HAP-1 (cell line): Measurements from ENCODE around the gene LAMB4.
A peak's percentile ranks its signal among the peaks of the same experiment; 100 is the strongest.

ENCODE experiments used
- DNase-seq, 2 experiments: peaks; one replicate each; pipeline ENCODE4 v3.0.0-alpha.2; 2016 to 2020; ENCODE audit warnings: low spot score in 2 of 2
- H3K27me3 ChIP-seq: fragments of 250-450 bp; sonication (Bioruptor Pico); 2 replicates; pipeline ENCODE4 v1.5.1; 2020; ENCODE audit warnings: low read depth, mild to moderate bottlenecking, moderate library complexity
- H3K36me3 ChIP-seq: fragments of 250-450 bp; sonication (Bioruptor Pico); replicated peaks from 2 replicates; pipeline ENCODE4 v1.5.1; 2020; ENCODE audit warnings: mild to moderate bottlenecking
- H3K4me1 ChIP-seq: fragments of 250-450 bp; sonication (Bioruptor Pico); 2 replicates; pipeline ENCODE4 v1.5.1; 2020; ENCODE audit warnings: mild to moderate bottlenecking
- H3K4me3 ChIP-seq: fragments of 250-450 bp; sonication (Bioruptor Pico); 2 replicates; pipeline ENCODE4 v1.5.1; 2020; ENCODE audit warnings: mild to moderate bottlenecking, moderate library complexity
- H3K9me3 ChIP-seq: fragments of 250-450 bp; sonication (Bioruptor Pico); 2 replicates; pipeline ENCODE4 v1.5.1; 2020; ENCODE audit warnings: mild to moderate bottlenecking, moderate library complexity
- in situ Hi-C: fragments of 300-500 bp; cut with MboI; formaldehyde crosslinking; loops from 3 replicates; pipeline ENCODE4 v1.14.3; 2020; ENCODE audit warnings: low sequenced_read_pairs, inconsistent platforms, mixed read lengths

LAMB4 gene

DNA sequence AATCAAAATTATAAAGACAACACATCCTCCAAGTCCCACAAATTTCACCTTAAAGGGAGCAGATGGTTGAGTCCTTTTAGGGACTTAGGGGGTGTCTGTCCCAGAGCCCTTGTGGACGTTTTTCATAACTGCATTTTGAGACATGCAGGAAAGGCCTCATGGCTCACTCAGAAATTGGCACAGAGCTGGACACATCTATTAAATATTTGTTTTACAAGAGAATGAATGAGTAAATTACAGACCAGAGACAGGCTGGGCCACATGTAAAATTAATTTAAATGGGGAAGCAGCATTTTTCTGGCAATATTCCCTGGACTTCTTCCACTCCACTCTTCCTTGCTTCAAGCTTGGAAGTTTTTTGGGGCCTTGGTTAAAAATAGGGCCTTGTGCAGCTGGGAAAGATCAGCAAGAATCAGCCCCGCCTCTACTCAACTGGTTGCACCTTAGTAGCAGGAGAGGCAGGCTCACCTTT, 147.2 kb downstream of the LAMB4 start:
- peaks cover 33% of the 10 kb centered on the region for H3K36me3 ChIP-seq
- no peak for DNase-seq

GRCh38 chr7:107982042-107982840, 147.9 kb downstream of the LAMB4 start:
- H3K4me1 ChIP-seq: peaks cover 21% of the 10 kb centered on the region
- no peak for DNase-seq
- no peaks in the 10 kb centered on the region for H3K9me3 ChIP-seq
- in situ Hi-C loops: no loop called here
- H3K36me3 ChIP-seq: peaks cover 33% of the 10 kb centered on the region
- no peaks in the 10 kb centered on the region for H3K27me3 ChIP-seq
- H3K4me3 ChIP-seq: no peak overlapping the region

More for the DNA sequence above, 147.2 kb downstream of the LAMB4 start:
- Histone ChIP-seq H3K4me1 (peaks cover 18% of the 10 kb centered on the region), H3K27me3 (no peaks in the 10 kb centered on the region), H3K4me3 (no peak overlapping the region), H3K9me3 (no peaks in the 10 kb centered on the region)
- in situ Hi-C loops: no loop called here

DNA sequence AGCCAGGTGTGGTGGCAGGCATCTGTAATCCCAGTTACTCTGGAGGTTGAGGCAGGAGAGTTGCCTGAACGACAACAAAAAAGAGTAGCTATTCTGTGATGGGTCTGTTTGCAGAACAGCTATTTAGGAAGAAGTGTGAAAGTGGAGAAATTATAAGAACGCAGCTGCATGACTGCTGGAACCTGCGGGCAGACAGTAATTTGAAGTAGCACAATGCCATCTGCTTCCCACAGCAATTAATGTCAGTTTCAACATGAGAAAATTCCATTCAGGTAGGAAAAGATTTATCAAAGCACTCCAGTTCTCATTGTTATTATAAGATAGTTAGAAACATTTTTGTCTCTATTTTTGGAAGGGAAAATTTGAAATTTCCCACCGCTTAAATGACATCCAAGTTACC, 148.7 kb downstream of the LAMB4 start:
- Histone ChIP-seq H3K9me3 (no peaks in the 10 kb centered on the region), H3K4me3 (no peak overlapping the region), H3K4me1 (peaks cover 21% of the 10 kb centered on the region), H3K27me3 (no peaks in the 10 kb centered on the region), H3K36me3 (peaks cover 27% of the 10 kb centered on the region)
- in situ Hi-C loops: no loop called here
- DNase-seq: no peak

- no peak for DNase-seq
- no peaks in the 10 kb centered on the region for H3K9me3 ChIP-seq
- peaks cover 21% of the 10 kb centered on the region for H3K4me1 ChIP-seq
- no peaks in the 10 kb centered on the region for H3K27me3 ChIP-seq
- peaks cover 21% of the 10 kb centered on the region for H3K36me3 ChIP-seq
- no peak overlapping the region for H3K4me3 ChIP-seq
- in situ Hi-C loops: no loop called here
These were observed 149.4 kb downstream of the LAMB4 start for GRCh38 chr7:107980671-107981190.

DNA sequence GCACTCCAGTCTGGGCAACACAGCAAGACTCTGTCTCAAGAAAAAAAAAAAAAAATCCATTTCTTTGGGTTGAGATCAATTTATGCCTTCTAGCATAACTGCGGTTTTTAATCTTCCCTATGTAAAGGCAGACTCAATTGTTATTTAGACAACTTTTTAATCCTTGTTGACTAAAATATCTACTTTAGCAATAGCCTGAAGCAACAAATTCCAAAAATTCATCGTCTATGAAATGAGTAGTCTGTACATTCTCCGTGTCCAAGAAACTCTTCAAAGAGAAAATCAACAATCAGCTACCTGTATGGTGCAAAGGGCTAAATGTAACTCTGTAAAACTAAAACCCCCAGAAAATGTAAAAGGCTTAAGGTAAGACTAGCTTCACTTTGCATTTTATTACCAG, 150.0 kb downstream of the LAMB4 start:
- Histone ChIP-seq H3K4me3 (no peak overlapping the region), H3K9me3 (no peaks in the 10 kb centered on the region), H3K36me3 (peaks cover 19% of the 10 kb centered on the region), H3K4me1 (peaks cover 21% of the 10 kb centered on the region), H3K27me3 (no peaks in the 10 kb centered on the region)
- in situ Hi-C loops: no loop called here
- DNase-seq: peak in 1 of 2 experiments; percentile 91

GRCh38 chr7:107978815-107979408, 151.2 kb downstream of the LAMB4 start:
- no peaks in the 10 kb centered on the region for H3K27me3 ChIP-seq
- H3K9me3 ChIP-seq: no peaks in the 10 kb centered on the region
- no peak for DNase-seq
- in situ Hi-C loops: no loop called here
- H3K4me3 ChIP-seq: no peak overlapping the region
- H3K4me1 ChIP-seq: peaks cover 21% of the 10 kb centered on the region
- H3K36me3 ChIP-seq: peaks cover 19% of the 10 kb centered on the region

GRCh38 chr7:107977048-107977447, 153.1 kb downstream of the LAMB4 start:
- Histone ChIP-seq H3K4me1 (peaks cover 21% of the 10 kb centered on the region), H3K9me3 (no peaks in the 10 kb centered on the region), H3K36me3 (peaks cover 34% of the 10 kb centered on the region), H3K27me3 (no peaks in the 10 kb centered on the region), H3K4me3 (no peak overlapping the region)
- DNase-seq: no peak
- in situ Hi-C loops: no loop called here

- no peak for DNase-seq
- Histone ChIP-seq H3K4me1 (peaks cover 21% of the 10 kb centered on the region), H3K36me3 (peaks cover 34% of the 10 kb centered on the region), H3K27me3 (no peaks in the 10 kb centered on the region), H3K4me3 (no peak overlapping the region), H3K9me3 (no peaks in the 10 kb centered on the region)
- in situ Hi-C loops: no loop called here
These were observed 153.5 kb downstream of the LAMB4 start for GRCh38 chr7:107976620-107977019.

DNA sequence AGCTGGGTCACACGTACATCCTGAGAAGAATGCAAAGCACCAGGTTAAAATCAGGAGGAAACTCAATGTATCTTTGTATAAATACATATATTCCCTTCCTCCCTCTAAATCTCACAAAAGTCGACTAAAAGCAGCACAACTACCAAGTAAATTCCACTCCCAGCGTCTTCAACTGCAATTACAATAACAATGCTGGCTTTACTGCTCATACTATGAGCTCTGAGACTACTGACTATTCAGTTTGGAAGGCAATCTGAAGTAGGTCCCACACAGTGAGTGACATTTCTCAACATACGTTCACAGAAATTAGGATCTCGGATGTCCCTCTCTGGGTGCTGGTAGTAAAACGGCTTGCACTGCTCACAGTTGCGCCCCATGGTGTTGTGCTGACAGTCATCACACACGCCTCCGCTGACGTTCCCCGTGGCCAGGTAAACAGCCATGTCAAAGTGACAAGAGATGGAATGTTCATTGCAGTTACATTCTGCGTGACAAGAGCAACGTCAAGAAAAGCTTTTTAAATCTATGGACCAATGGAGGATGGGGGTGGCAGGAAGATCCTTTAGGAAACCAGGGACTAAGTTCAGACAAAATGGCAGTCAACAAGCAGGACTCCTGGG, 154.7 kb downstream of the LAMB4 start:
- peaks cover 34% of the 10 kb centered on the region for H3K36me3 ChIP-seq
- H3K9me3 ChIP-seq: no peaks in the 10 kb centered on the region
- H3K4me1 ChIP-seq: peaks cover 19% of the 10 kb centered on the region
- DNase-seq: no peak
- no peaks in the 10 kb centered on the region for H3K27me3 ChIP-seq
- in situ Hi-C loops: no loop called here
- no peak overlapping the region for H3K4me3 ChIP-seq

- Histone ChIP-seq H3K36me3 (peaks cover 38% of the 10 kb centered on the region), H3K27me3 (no peaks in the 10 kb centered on the region), H3K4me3 (no peak overlapping the region), H3K9me3 (no peaks in the 10 kb centered on the region), H3K4me1 (peaks cover 12% of the 10 kb centered on the region)
- no peak for DNase-seq
- in situ Hi-C loops: no loop called here
These were observed 156.3 kb downstream of the LAMB4 start for GRCh38 chr7:107973861-107974260.
